B cell (primary cell): ENCODE results near the gene RMDN2. TPM values are rescaled to one million over a fixed set of nuclear protein-coding genes. Genes with fewer than 3 reads are reported as not detected.
A peak's percentile ranks its signal among the peaks of the same experiment; 100 is the strongest.

Experiments used
- ATAC-seq: fragments of 200-7000 bp; cut with Tn5 transposase; one replicate; pipeline ENCODE4 v1.10.0; 2021; ENCODE audit warnings: low read depth, mild to moderate bottlenecking, moderate number of reproducible peaks, moderate library complexity
- CTCF ChIA-PET: fragments of 350-600 bp; sonication (Branson Sonifier 250); formaldehyde crosslinking; loops from one replicate; lab custom pipeline; 2021; ENCODE audit warnings: antibody characterized with exemption, inconsistent platforms; lab: Charles Lee
- POLR2A ChIA-PET: fragments of 350-600 bp; sonication (Branson Sonifier 250); formaldehyde crosslinking; loops from one replicate; lab custom pipeline; 2021; ENCODE audit warnings: antibody characterized with exemption; lab: Charles Lee
- DNase-seq: peaks from one replicate; pipeline ENCODE4 v3.0.0; 2013
- H2AFZ ChIP-seq: 2 replicates; pipeline ENCODE4 v1.6.1; 2012; ENCODE audit warnings: mild to moderate bottlenecking, low read depth, low read length; ENCODE audit not compliant: insufficient read depth, poor library complexity, severe bottlenecking
- H3K27ac ChIP-seq, 2 donors: 1 replicate in 1 of 2; 2 replicates in 1 of 2; pipeline ENCODE4 v1.5.1; 2012 to 2013; ENCODE audit warnings: low read length in 2 of 2, mild to moderate bottlenecking in 2 of 2, moderate library complexity in 1 of 2
- H3K27me3 ChIP-seq, 4 experiments: fragments of 200-600 bp in 1 of 4; sonication (generic) in 1 of 4; replicated peaks in 1 of 4; 1 replicate in 2 of 4; 2 replicates in 2 of 4; pipeline versions ENCODE4 v1.6.1 to v1.7.0; 2013 to 2016; ENCODE audit warnings: low read length in 3 of 4, mild to moderate bottlenecking in 2 of 4, mixed read lengths in 1 of 4, moderate library complexity in 1 of 4; ENCODE audit not compliant: insufficient read depth in 4 of 4, control insufficient read depth in 3 of 4; ENCODE audit errors: control extremely low read depth in 1 of 4
- H3K36me3 ChIP-seq, 2 experiments: replicated peaks in 1 of 2; 1 replicate in 1 of 2; 2 replicates in 1 of 2; pipeline versions ENCODE4 v1.6.1 to v1.7.1; 2013; ENCODE audit warnings: low read length in 1 of 2; ENCODE audit not compliant: insufficient read depth in 2 of 2, control insufficient read depth in 1 of 2; ENCODE audit errors: control extremely low read depth in 1 of 2, extremely low read depth in 1 of 2
- H3K4me1 ChIP-seq, 2 donors: fragments of 200-600 bp in 1 of 2; sonication (generic) in 1 of 2; 1 replicate in 1 of 2; 2 replicates in 1 of 2; pipeline versions ENCODE4 v1.5.1 to v1.6.1; 2013 to 2017; ENCODE audit warnings: low read length in 2 of 2; ENCODE audit not compliant: control insufficient read depth in 2 of 2, insufficient read depth in 2 of 2
- H3K4me2 ChIP-seq: replicated peaks from 2 replicates; pipeline ENCODE3; 2012; ENCODE audit warnings: mild to moderate bottlenecking, low read depth, low read length; ENCODE audit not compliant: poor library complexity, severe bottlenecking
- H3K4me3 ChIP-seq, 5 experiments: fragments of 200-600 bp in 1 of 5; sonication (generic) in 1 of 5; 1 replicate in 3 of 5; 2 replicates in 2 of 5; pipeline versions ENCODE4 v1.5.1 to v1.7.0; 2011 to 2016; ENCODE audit warnings: low read length in 4 of 5, mild to moderate bottlenecking in 4 of 5, low read depth in 2 of 5, control low read depth in 1 of 5, moderate library complexity in 1 of 5; ENCODE audit not compliant: insufficient read depth in 1 of 5; ENCODE audit errors: control extremely low read depth in 1 of 5, extremely low read depth in 1 of 5
- H3K79me2 ChIP-seq: fragments of 200-600 bp; sonication (generic); one replicate; pipeline ENCODE4 v1.6.0; 2016; ENCODE audit warnings: low read length; ENCODE audit not compliant: control insufficient read depth, insufficient read depth
- H3K9ac ChIP-seq: fragments of 200-600 bp; sonication (generic); 2 replicates; pipeline ENCODE4 v1.6.1; 2017; ENCODE audit warnings: mild to moderate bottlenecking, low read length, moderate library complexity
- H3K9me3 ChIP-seq, 3 donors: one replicate each; pipeline versions ENCODE4 v1.6.1 to v1.7.1; 2013; ENCODE audit warnings: low read length in 2 of 3; ENCODE audit not compliant: control insufficient read depth in 2 of 3, insufficient read depth in 1 of 3; ENCODE audit errors: control extremely low read depth in 1 of 3
- H4K20me1 ChIP-seq: 2 replicates; pipeline ENCODE4 v1.6.0; 2012; ENCODE audit warnings: mild to moderate bottlenecking, low read length; ENCODE audit not compliant: insufficient read depth, control insufficient read depth, poor library complexity, severe bottlenecking
- H3K27ac Mint-ChIP-seq: one replicate; pipeline ENCODE4 v1.8.0; 2021; ENCODE audit warnings: mixed read lengths
- H3K27me3 Mint-ChIP-seq: one replicate; pipeline ENCODE4 v1.8.0; 2021; ENCODE audit warnings: mixed read lengths
- H3K4me1 Mint-ChIP-seq: one replicate; pipeline ENCODE4 v1.8.0; 2021; ENCODE audit warnings: mixed read lengths
- H3K4me3 Mint-ChIP-seq: one replicate; pipeline ENCODE4 v1.8.0; 2021; ENCODE audit warnings: mixed read lengths
- H3K9me3 Mint-ChIP-seq: one replicate; pipeline ENCODE4 v1.8.0; 2022; ENCODE audit warnings: mixed read lengths; ENCODE audit not compliant: insufficient read depth
- EZH2 ChIP-seq: IDR thresholded peaks from 2 replicates; pipeline ENCODE4 v1.6.1; 2012; ENCODE audit warnings: borderline replicate concordance, low read depth, mild to moderate bottlenecking, moderate library complexity, low read length; ENCODE audit not compliant: insufficient read depth, poor library complexity, severe bottlenecking
- WGBS: methylation state at CpG from one replicate; pipeline ENCODE4 v1.1.5; 2013; ENCODE audit warnings: missing lambda C conversion rate; ENCODE audit not compliant: insufficient coverage; 5-methylcytosine and 5-hydroxymethylcytosine counted together
- intact Hi-C: fragments of 100-400 bp; cut with micrococcal nuclease; formaldehyde crosslinking; loops from one replicate; pipeline ENCODE4 v1.10.0; 2022
- polyA minus RNA-seq: library from RNA; depleted of rRNA, polyadenylated mRNA; stranded (reverse); fragments of >200 nt; gene quantifications from 2 replicates; pipeline ENCODE4 v1.2.3, GENCODE V29; 2012
- polyA plus RNA-seq: library from polyadenylated mRNA; depleted of rRNA; stranded (reverse); fragments of >200 nt; gene quantifications from 2 replicates; pipeline ENCODE4 v1.2.3, GENCODE V29; 2012
- total RNA-seq, 2 donors: library from RNA; stranded (reverse); fragments of 120-200 nt in 1 of 2; gene quantifications; 1 replicate in 1 of 2; 2 replicates in 1 of 2; pipeline versions ENCODE4 v1.2.3 to v1.2.4, GENCODE V29; 2013 to 2022
- TF ChIP-seq, protein P1 (sequence below): fragments of 200-600 bp; IDR thresholded peaks from one replicate; pipeline ENCODE4 v1.8.0; 2022; ENCODE audit warnings: antibody characterized with exemption, mild to moderate bottlenecking

Gene RMDN2, protein sequence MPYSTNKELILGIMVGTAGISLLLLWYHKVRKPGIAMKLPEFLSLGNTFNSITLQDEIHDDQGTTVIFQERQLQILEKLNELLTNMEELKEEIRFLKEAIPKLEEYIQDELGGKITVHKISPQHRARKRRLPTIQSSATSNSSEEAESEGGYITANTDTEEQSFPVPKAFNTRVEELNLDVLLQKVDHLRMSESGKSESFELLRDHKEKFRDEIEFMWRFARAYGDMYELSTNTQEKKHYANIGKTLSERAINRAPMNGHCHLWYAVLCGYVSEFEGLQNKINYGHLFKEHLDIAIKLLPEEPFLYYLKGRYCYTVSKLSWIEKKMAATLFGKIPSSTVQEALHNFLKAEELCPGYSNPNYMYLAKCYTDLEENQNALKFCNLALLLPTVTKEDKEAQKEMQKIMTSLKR
- 6.4 and 6.6 TPM in 2 replicates for total RNA-seq
- 18.9 TPM for total RNA-seq (2013)
- 6.6 and 6.8 TPM in 2 replicates for polyA plus RNA-seq
- polyA minus RNA-seq, result 3.6 and 5.1 TPM in 2 replicates

DNA sequence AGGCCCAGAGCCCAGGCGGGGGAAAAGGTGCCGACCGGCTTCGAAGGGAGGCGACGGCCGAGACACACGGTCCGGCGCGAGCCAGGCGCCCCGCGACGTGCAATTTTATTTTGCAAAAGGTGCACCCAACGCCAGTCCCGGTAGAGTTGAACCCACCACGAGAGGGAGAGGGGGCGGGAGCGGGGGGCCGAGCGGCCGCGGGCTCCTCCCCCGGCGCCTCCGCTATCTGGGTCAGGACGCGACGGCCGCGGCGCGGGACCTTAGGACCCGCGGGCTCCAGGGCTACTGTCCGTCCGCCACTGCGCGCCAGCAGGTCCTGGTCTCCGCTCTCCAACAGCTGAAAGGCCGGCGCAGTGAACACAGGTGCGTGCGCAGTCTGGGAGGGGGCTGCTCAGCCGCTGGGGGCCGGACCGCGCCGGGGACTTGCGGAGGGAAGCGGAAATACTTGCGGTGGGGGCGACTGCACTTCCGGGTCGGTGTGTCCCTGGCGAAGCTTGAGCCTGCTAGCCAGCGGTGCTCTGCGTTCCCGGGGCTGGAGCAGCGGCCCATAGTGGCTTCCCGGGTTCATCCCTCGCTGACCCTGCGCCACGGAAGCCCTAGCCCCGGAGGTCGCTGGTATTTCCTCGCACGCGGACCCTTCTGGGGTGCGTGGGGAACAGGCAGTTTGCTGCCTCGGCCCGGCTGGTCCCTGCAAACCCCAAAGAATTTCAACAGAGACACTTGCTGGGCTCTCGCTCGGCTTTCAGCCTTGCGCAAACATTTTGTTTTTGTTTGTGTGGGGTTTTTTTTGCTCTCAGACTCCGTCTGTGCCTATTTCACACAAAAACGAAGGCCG lies at the start of gene RMDN2:
RMDN2 (plus strand) TSS at position 225 of the 835 bp plus-strand sequence. CDS start 3,991 bp downstream, outside the sequence.
- intact Hi-C loops, result loop anchor here (1.0 to 10.0 kb wide), 6 partner anchors 9 to 960 kb away; partner anchors contain the start of gene STRN
- no peaks in the 10 kb centered on the region for H3K9me3 ChIP-seq
- Mint-ChIP-seq H3K4me1 (peaks cover 34% of the 10 kb centered on the region), H3K4me3 (peak within 1 kb of the TSS; percentile 96), H3K27ac (peak within 1 kb of the TSS; percentile 96), H3K9me3 (no peaks in the 10 kb centered on the region), H3K27me3 (peaks cover 7% of the 10 kb centered on the region)
- DNase-seq (peak; percentile 92), ATAC-seq (peak; percentile 85)
- H3K9ac ChIP-seq, result peak within 1 kb of the TSS; percentile 81
- H3K27me3 ChIP-seq, result no peaks in the 10 kb centered on the region
- H3K27ac ChIP-seq, result peak within 1 kb of the TSS; percentile 84
- peaks cover 26% of the 10 kb centered on the region for H3K79me2 ChIP-seq
- WGBS, result under 1% methylated on average over 73 of the region's 79 CpGs
- H4K20me1 ChIP-seq, result no peaks in the 10 kb centered on the region
- H2AFZ ChIP-seq, result peak within 1 kb of the TSS; percentile 97
- ChIA-PET CTCF (interaction anchor here (0.9 to 5.3 kb wide), 5 partner anchors 9 to 583 kb away, joined by 3 to 18 read pairs (median 5); no protein-coding TSS in a partner anchor), POLR2A (interaction anchor here (0.9 to 1.9 kb wide), 2 partner anchors 9 to 31 kb away, joined by 3 to 7 read pairs; no protein-coding TSS in a partner anchor)
- peaks cover 13 to 15% of the 10 kb centered on the region in 2 donors for H3K4me1 ChIP-seq
- peak within 1 kb of the TSS; percentile 89 for H3K4me2 ChIP-seq
- no peaks in the 10 kb centered on the region for H3K36me3 ChIP-seq
- TF ChIP-seq, protein P1, sequence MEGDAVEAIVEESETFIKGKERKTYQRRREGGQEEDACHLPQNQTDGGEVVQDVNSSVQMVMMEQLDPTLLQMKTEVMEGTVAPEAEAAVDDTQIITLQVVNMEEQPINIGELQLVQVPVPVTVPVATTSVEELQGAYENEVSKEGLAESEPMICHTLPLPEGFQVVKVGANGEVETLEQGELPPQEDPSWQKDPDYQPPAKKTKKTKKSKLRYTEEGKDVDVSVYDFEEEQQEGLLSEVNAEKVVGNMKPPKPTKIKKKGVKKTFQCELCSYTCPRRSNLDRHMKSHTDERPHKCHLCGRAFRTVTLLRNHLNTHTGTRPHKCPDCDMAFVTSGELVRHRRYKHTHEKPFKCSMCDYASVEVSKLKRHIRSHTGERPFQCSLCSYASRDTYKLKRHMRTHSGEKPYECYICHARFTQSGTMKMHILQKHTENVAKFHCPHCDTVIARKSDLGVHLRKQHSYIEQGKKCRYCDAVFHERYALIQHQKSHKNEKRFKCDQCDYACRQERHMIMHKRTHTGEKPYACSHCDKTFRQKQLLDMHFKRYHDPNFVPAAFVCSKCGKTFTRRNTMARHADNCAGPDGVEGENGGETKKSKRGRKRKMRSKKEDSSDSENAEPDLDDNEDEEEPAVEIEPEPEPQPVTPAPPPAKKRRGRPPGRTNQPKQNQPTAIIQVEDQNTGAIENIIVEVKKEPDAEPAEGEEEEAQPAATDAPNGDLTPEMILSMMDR, result peak; percentile 40
- TF ChIP-seq EZH2, result no peak
- H3K4me3 ChIP-seq, result peak within 1 kb of the TSS; percentile 61 to 86 (median 81)
